ENCODE measurements around the gene ASPSCR1. TPM values are rescaled to one million over a fixed set of nuclear protein-coding genes. Genes with fewer than 3 reads are reported as not detected.
"Not testable (repeated sequence)": the region's sequence is repeated elsewhere in the genome, so short reads cannot be mapped to it uniquely, and the experiment has no call there.

The ASPSCR1 gene
- total RNA-seq, 1 experiment from 2014 or later, result 37.7 TPM

DNA sequence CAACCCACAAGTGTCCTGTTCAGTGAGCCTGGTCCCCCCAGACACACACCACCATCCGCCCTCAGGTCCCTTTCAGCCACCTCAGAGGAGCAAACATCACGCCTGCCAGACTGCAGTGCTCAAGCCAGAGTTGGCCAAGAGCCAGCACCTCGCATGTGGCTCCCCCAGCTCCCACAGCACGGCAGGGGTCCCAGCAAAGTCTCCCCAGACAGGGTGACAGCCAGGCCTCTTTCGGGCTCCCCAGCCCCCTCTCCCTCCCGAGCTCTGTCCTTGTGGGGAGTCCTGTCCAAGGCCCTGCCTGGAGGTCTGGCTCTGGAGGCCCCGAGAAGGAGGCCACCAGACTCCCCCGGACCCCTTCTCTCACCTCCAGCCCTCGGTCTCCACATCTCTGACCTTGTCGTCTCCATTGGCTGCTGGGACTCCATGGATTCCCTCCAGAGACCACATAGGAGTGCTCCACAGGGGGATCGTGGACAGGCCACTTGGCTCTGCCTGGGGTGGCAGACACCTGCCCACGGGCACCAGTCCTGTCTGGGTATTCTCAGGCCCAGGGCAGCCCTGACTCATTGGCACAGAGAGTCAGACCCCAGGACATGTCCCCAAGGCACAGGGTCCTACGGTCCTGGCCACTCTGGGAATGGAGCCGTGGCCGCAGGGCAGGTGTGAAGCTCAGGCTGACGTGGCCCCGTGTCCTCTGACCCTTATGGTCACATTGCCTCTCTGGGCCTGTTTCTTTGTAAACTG is 28.6 kb upstream of the ASPSCR1 start:
- H3K4me1 Mint-ChIP-seq (ENCODE audit: low read depth, unreplicated experiment), result no peaks in the 10 kb centered on the region
- intact Hi-C loops (cut with micrococcal nuclease; ENCODE audit: unreplicated experiment), result no loop called here
- no peaks in the 10 kb centered on the region for H3K36me3 Mint-ChIP-seq (ENCODE audit: insufficient read depth, unreplicated experiment)
- BruUV-seq (replicated peaks), result no TSS peak
- TF ChIP-seq, protein P1, sequence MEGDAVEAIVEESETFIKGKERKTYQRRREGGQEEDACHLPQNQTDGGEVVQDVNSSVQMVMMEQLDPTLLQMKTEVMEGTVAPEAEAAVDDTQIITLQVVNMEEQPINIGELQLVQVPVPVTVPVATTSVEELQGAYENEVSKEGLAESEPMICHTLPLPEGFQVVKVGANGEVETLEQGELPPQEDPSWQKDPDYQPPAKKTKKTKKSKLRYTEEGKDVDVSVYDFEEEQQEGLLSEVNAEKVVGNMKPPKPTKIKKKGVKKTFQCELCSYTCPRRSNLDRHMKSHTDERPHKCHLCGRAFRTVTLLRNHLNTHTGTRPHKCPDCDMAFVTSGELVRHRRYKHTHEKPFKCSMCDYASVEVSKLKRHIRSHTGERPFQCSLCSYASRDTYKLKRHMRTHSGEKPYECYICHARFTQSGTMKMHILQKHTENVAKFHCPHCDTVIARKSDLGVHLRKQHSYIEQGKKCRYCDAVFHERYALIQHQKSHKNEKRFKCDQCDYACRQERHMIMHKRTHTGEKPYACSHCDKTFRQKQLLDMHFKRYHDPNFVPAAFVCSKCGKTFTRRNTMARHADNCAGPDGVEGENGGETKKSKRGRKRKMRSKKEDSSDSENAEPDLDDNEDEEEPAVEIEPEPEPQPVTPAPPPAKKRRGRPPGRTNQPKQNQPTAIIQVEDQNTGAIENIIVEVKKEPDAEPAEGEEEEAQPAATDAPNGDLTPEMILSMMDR (IDR thresholded peaks at IDR 0.05; ENCODE audit: unreplicated experiment), result no peak
- CTCF ChIA-PET, result no interaction called here
- H3K27me3 Mint-ChIP-seq (ENCODE audit: unreplicated experiment), result peaks cover 23% of the 10 kb centered on the region
- H3K9me3 Mint-ChIP-seq (ENCODE audit: low read depth, unreplicated experiment), result no peaks in the 10 kb centered on the region
- no peak for DNase-seq
- no peak overlapping the region for H3K27ac Mint-ChIP-seq (ENCODE audit: unreplicated experiment)
- no peak overlapping the region for H3K4me3 Mint-ChIP-seq (ENCODE audit: low read depth, unreplicated experiment)

DNA sequence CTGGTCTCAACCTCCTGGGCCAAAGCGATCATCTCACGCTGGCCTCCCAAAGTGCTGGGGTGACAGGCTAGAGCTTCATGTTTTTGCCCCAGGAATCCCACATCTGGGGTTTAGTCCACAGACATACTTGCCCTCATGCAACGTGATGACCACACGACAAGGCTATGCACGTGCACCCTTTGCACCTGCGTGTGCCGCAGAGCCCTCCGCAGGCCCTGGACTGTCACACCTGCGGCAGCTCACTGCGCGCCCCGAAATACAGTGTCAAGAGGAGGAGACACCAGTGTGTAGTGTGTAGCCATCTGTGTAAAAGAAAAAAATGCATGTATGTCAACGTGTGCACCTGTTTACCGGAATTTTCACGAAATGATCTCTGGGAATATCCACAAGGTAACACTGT is 26.9 kb upstream of the ASPSCR1 start:
- no TSS peak for BruUV-seq (replicated peaks)
- H3K4me1 Mint-ChIP-seq (ENCODE audit: low read depth, unreplicated experiment), result no peaks in the 10 kb centered on the region
- DNase-seq, result no peak
- H3K27me3 Mint-ChIP-seq (ENCODE audit: unreplicated experiment), result peaks cover 23% of the 10 kb centered on the region
- H3K4me3 Mint-ChIP-seq (ENCODE audit: low read depth, unreplicated experiment), result no peak overlapping the region
- TF ChIP-seq, protein P1 (IDR thresholded peaks at IDR 0.05; ENCODE audit: unreplicated experiment), result no peak
- H3K27ac Mint-ChIP-seq (ENCODE audit: unreplicated experiment), result no peak overlapping the region
- CTCF ChIA-PET, result no interaction called here
- no peaks in the 10 kb centered on the region for H3K36me3 Mint-ChIP-seq (ENCODE audit: insufficient read depth, unreplicated experiment)
- no peaks in the 10 kb centered on the region for H3K9me3 Mint-ChIP-seq (ENCODE audit: low read depth, unreplicated experiment)
- intact Hi-C loops (cut with micrococcal nuclease; ENCODE audit: unreplicated experiment), result no loop called here

DNA sequence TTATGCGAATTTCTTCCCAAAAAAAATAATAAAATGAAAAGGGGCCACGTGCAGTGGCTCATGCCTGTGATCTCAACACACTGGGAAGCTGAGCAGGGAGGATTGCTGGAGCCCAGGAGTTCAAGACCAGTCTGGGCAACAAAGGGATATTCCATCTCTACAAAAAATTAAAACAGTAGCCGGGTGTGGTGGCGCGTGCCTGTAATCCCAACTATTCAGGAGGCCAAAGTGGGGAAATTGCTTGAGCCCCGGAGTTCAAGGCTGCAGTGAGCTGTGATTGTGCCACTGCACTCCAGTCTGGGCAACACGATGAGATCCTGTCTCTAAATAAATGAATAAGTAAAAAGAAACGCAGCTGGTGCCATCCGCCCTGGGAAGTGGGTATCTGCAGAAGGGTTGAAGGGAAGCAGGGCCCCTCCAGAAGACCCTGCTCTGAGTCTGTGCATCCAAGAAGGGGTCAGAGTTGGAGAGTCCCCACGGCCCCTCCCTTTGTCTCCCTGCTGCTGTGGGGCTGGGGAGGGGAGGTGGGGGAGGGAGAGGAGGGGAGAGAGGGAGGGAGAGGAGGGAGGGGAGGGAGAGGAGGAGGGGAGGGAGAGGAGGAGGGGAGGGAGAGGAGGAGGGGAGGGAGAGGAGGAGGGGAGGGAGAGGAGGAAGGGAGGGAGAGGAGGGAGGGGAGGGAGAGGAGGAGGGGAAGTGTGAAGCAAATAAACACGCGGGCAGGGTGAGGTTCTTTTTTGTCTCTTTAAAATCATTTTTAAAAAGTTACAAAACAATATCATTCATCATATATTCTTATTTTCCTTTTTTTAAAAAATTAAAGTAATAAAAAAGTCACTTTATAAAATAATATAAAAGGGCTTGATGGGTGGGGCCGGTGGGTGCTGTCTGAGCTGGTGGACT is 25.4 kb upstream of the ASPSCR1 start:
- no peaks in the 10 kb centered on the region for H3K36me3 Mint-ChIP-seq (ENCODE audit: insufficient read depth, unreplicated experiment)
- H3K27me3 Mint-ChIP-seq (ENCODE audit: unreplicated experiment), result peaks cover 26% of the 10 kb centered on the region
- CTCF ChIA-PET, result no interaction called here
- DNase-seq, result no peak
- H3K27ac Mint-ChIP-seq (ENCODE audit: unreplicated experiment), result no peak overlapping the region
- intact Hi-C loops (cut with micrococcal nuclease; ENCODE audit: unreplicated experiment), result no loop called here
- no peak overlapping the region for H3K4me3 Mint-ChIP-seq (ENCODE audit: low read depth, unreplicated experiment)
- no TSS peak for BruUV-seq (replicated peaks)
- H3K4me1 Mint-ChIP-seq (ENCODE audit: low read depth, unreplicated experiment), result no peaks in the 10 kb centered on the region
- no peaks in the 10 kb centered on the region for H3K9me3 Mint-ChIP-seq (ENCODE audit: low read depth, unreplicated experiment)
- TF ChIP-seq, protein P1 (IDR thresholded peaks at IDR 0.05; ENCODE audit: unreplicated experiment), result no peak

DNA sequence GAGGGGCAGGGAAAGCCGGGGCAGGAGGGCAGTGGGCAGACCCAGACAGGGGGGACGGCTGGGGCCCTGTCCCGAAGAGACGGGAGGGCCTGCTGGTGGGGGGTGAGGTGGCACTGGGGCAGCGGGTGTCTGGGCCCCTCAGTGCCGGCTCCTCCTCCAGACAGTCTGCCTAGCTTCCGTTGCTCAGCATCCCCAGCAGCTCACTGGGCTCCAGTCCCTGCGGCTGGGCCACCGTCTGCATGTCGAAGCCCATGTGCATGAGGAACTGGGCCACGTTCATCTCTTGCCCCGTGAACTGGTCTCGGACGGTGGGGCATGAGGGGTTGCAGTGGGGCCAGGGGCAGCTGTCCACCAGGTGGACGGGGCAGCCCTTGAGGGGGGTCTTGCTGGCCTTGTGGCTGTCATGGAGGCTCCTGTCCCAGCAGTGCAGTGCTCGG is 24.6 kb upstream of the ASPSCR1 start:
- CTCF ChIA-PET, result no interaction called here
- no peak overlapping the region for H3K4me3 Mint-ChIP-seq (ENCODE audit: low read depth, unreplicated experiment)
- H3K27me3 Mint-ChIP-seq (ENCODE audit: unreplicated experiment), result peaks cover 34% of the 10 kb centered on the region
- H3K4me1 Mint-ChIP-seq (ENCODE audit: low read depth, unreplicated experiment), result no peaks in the 10 kb centered on the region
- H3K27ac Mint-ChIP-seq (ENCODE audit: unreplicated experiment), result no peak overlapping the region
- H3K9me3 Mint-ChIP-seq (ENCODE audit: low read depth, unreplicated experiment), result no peaks in the 10 kb centered on the region
- H3K36me3 Mint-ChIP-seq (ENCODE audit: insufficient read depth, unreplicated experiment), result no peaks in the 10 kb centered on the region
- DNase-seq, result no peak
- intact Hi-C loops (cut with micrococcal nuclease; ENCODE audit: unreplicated experiment), result no loop called here
- TF ChIP-seq, protein P1 (IDR thresholded peaks at IDR 0.05; ENCODE audit: unreplicated experiment), result no peak
- BruUV-seq (replicated peaks), result no TSS peak

DNA sequence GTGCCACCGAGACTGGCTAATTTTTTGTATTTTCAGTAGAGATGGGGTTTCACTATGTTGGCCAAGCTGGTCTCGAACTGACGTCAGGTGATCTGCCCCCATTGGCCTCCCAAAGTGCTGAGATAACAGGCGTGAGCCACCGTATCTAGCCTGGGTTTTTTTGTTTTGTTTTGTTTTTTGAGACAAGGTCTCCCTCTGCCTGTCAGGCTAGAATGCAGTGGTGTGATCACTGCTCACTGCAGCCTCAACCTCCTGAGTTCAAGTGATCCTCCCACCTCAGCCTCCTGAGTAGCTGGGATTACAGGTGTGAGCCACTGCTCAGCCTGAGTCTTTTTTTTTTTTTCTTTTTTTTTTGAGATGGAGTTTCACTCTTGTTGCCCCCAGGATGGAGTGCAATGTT is 24.0 kb upstream of the ASPSCR1 start:
- H3K4me3 Mint-ChIP-seq (ENCODE audit: low read depth, unreplicated experiment); H3K4me1 Mint-ChIP-seq (ENCODE audit: low read depth, unreplicated experiment); H3K36me3 Mint-ChIP-seq (ENCODE audit: insufficient read depth, unreplicated experiment); H3K27ac Mint-ChIP-seq (ENCODE audit: unreplicated experiment); intact Hi-C loops (cut with micrococcal nuclease; ENCODE audit: unreplicated experiment); DNase-seq; H3K9me3 Mint-ChIP-seq (ENCODE audit: low read depth, unreplicated experiment); BruUV-seq (replicated peaks): not testable (repeated sequence)
- CTCF ChIA-PET, result interaction anchor here (0.7 kb wide), 1 partner anchor 601 kb away, joined by 3 read pairs; no protein-coding TSS in a partner anchor
- peaks cover 40% of the 10 kb centered on the region for H3K27me3 Mint-ChIP-seq (ENCODE audit: unreplicated experiment)

All from Calu3 (cell line).